ENCODE measurements around the gene LRRK1. TPM values are rescaled to one million over a fixed set of nuclear protein-coding genes. Genes with fewer than 3 reads are reported as not detected.

LRRK1 gene
- total and polyA plus RNA-seq, 8 donors, result 2.3 to 73.3 (median 7.0) TPM

DNA sequence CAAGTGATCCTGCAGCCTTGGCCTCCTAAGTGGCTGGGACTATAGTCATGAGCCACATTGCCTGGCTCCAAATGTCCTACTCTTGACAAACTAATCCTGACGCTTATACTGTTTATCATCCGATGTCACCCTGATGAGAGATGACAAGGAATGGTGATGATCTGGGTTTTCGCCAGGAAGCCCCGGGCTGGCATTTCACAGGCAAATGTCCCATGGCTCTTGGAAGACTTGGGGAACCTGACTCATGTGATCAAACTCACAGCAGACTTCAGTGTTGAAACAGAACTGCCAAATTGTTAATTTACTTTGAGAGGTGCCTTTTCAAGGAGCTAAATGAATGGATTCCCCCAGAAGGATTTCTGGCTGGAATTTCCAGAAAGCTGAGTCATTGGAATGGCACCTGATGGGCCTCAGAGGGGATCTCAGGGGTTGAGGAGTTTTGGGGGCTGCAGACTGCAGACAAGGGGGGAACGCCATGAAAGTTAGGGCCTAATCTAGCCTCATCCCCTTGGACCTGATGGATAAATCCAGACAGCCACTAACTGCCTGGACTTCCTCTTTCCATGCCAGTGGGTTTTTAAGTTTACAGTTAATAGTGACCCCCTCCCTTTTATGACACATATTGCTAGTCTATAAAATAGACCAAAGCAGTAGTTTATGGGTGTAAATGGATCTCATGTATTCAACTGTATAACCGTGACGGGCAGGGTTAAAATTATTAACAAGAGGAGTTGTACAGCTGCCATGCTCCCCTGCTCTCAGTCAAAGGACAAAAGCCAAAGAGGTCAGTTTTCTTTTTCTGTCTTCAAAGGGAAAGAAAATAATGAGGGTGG, 186.1 kb downstream of the LRRK1 start:
- WGBS, 5 donors, result 74 to 85% (median 83%) methylated on average over 7 of the region's 7 CpGs
- no peak overlapping the region for H3K27ac ChIP-seq
- no peak overlapping the region for H3K4me3 ChIP-seq
- intact Hi-C loops (cut with DNase I; ENCODE audit: low total_unique reads), result no loop called here
- TF ChIP-seq POLR2A (IDR thresholded peaks at IDR 0.05), result no peak
- TF ChIP-seq EP300 (IDR thresholded peaks at IDR 0.05), result no peak
- TF ChIP-seq POLR2AphosphoS5 (IDR thresholded peaks at IDR 0.05), result no peak
- TF ChIP-seq, protein P1, sequence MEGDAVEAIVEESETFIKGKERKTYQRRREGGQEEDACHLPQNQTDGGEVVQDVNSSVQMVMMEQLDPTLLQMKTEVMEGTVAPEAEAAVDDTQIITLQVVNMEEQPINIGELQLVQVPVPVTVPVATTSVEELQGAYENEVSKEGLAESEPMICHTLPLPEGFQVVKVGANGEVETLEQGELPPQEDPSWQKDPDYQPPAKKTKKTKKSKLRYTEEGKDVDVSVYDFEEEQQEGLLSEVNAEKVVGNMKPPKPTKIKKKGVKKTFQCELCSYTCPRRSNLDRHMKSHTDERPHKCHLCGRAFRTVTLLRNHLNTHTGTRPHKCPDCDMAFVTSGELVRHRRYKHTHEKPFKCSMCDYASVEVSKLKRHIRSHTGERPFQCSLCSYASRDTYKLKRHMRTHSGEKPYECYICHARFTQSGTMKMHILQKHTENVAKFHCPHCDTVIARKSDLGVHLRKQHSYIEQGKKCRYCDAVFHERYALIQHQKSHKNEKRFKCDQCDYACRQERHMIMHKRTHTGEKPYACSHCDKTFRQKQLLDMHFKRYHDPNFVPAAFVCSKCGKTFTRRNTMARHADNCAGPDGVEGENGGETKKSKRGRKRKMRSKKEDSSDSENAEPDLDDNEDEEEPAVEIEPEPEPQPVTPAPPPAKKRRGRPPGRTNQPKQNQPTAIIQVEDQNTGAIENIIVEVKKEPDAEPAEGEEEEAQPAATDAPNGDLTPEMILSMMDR (IDR thresholded peaks at IDR 0.05), result no peak
- H3K36me3 ChIP-seq, result no peaks in the 10 kb centered on the region
- H3K4me1 ChIP-seq, result peaks cover 0 to 5% (median 0%) of the 10 kb centered on the region in 4 donors
- H3K9me3 ChIP-seq, result no peaks in the 10 kb centered on the region
- DNase-seq, result no peak
- H3K27me3 ChIP-seq, result no peaks in the 10 kb centered on the region

GRCh38 chr15:101107101-101107500, 187.9 kb downstream of the LRRK1 start:
- Histone ChIP-seq H3K9me3 (no peaks in the 10 kb centered on the region), H3K27me3 (no peaks in the 10 kb centered on the region), H3K27ac (no peak overlapping the region), H3K36me3 (no peaks in the 10 kb centered on the region), H3K4me1 (peaks cover 0 to 5% (median 0%) of the 10 kb centered on the region in 4 donors), H3K4me3 (no peak overlapping the region)
- no peak for DNase-seq
- intact Hi-C loops (cut with DNase I; ENCODE audit: low total_unique reads), result no loop called here
- 81 to 90% (median 84%) methylated on average over 7 of the region's 7 CpGs for WGBS, 5 donors
- TF ChIP-seq EP300 (IDR thresholded peaks at IDR 0.05) (no peak), POLR2AphosphoS5 (IDR thresholded peaks at IDR 0.05) (no peak), POLR2A (IDR thresholded peaks at IDR 0.05) (no peak)
- TF ChIP-seq, protein P1 (IDR thresholded peaks at IDR 0.05), result no peak

DNA sequence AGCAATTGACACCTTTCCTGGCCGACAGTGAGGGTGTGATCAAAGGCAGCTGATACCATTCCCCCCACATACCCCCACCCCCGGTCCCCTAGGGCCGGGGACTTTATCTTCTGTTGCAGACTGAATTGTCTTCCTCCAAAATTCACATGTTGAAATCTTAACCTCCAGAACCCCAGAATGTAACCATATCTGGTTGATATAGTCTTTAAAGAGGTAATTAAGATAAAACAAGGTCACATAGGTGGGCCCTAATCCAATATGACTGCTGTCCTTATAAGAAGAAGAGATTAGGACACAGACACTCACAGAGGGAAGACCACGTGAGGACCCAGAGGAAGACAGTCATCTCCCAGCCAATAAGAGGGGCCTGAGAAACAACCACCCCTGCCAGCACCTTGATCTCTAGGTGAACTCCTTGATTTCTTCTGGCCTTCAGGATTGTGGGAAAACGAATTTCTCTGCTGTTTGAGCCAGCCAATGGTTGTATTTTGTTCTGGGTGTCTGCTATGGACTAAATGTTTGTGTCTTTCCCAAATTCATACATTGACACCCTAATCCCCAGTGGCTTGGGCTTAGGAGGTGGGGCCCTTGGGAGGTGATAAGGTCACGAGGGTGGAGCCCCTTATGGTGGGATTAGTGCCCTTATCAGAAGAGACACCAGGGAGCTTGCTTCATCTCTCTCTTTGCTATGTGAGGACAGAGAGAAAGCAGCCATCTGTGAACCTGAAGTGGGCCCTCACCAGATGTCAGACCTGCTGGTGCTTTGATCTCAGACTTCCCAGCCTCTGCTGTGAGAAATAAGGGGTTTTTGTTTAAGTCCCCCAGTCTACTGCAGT, 188.7 kb downstream of the LRRK1 start:
- no peak overlapping the region for H3K27ac ChIP-seq
- no peak overlapping the region for H3K4me3 ChIP-seq
- TF ChIP-seq POLR2AphosphoS5 (IDR thresholded peaks at IDR 0.05) (no peak), EP300 (IDR thresholded peaks at IDR 0.05) (no peak), POLR2A (IDR thresholded peaks at IDR 0.05) (no peak)
- TF ChIP-seq, protein P1 (IDR thresholded peaks at IDR 0.05), result no peak
- H3K4me1 ChIP-seq, result peaks cover 0 to 5% (median 0%) of the 10 kb centered on the region in 4 donors
- no peak for DNase-seq
- H3K36me3 ChIP-seq, result no peaks in the 10 kb centered on the region
- 73 to 80% (median 77%) methylated on average over 6 of the region's 6 CpGs for WGBS, 5 donors
- intact Hi-C loops (cut with DNase I; ENCODE audit: low total_unique reads), result no loop called here
- no peaks in the 10 kb centered on the region for H3K27me3 ChIP-seq
- no peaks in the 10 kb centered on the region for H3K9me3 ChIP-seq

DNA sequence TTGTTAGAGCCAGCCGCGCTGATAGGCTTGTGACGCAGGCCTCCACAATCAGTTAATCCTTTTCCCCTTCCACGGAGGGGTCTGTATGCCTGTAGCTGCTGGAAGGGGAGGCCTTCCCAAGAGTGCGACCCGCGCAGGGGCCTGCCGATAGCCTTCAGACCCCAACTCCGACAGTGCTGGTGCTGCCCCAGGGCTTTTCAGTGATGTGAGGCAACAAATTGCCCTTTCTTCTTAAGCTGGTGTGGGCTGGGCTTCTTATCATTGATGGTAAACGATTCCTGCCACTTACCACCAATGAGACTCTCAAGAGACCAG, 189.3 kb downstream of the LRRK1 start:
- Histone ChIP-seq H3K9me3 (no peaks in the 10 kb centered on the region), H3K4me3 (no peak overlapping the region), H3K27me3 (no peaks in the 10 kb centered on the region), H3K27ac (no peak overlapping the region), H3K4me1 (peaks cover 0 to 5% (median 0%) of the 10 kb centered on the region in 4 donors), H3K36me3 (no peaks in the 10 kb centered on the region)
- TF ChIP-seq POLR2AphosphoS5 (IDR thresholded peaks at IDR 0.05) (no peak), EP300 (IDR thresholded peaks at IDR 0.05) (no peak), POLR2A (IDR thresholded peaks at IDR 0.05) (no peak)
- TF ChIP-seq, protein P1 (IDR thresholded peaks at IDR 0.05), result no peak
- intact Hi-C loops (cut with DNase I; ENCODE audit: low total_unique reads), result no loop called here
- 88 to 95% (median 92%) methylated on average over 8 to 10 of the region's 10 CpGs for WGBS, 5 donors
- DNase-seq, result no peak

Data from stomach (tissue), 9 donors.